GM19238 (cell line): Measurements from ENCODE around the gene SHISA5.

Source experiments
- DNase-seq: peaks from one replicate; pipeline ENCODE4 v3.0.0; 2011; ENCODE audit warnings: low spot score; ENCODE audit not compliant: insufficient read length

SHISA5 gene

DNA sequence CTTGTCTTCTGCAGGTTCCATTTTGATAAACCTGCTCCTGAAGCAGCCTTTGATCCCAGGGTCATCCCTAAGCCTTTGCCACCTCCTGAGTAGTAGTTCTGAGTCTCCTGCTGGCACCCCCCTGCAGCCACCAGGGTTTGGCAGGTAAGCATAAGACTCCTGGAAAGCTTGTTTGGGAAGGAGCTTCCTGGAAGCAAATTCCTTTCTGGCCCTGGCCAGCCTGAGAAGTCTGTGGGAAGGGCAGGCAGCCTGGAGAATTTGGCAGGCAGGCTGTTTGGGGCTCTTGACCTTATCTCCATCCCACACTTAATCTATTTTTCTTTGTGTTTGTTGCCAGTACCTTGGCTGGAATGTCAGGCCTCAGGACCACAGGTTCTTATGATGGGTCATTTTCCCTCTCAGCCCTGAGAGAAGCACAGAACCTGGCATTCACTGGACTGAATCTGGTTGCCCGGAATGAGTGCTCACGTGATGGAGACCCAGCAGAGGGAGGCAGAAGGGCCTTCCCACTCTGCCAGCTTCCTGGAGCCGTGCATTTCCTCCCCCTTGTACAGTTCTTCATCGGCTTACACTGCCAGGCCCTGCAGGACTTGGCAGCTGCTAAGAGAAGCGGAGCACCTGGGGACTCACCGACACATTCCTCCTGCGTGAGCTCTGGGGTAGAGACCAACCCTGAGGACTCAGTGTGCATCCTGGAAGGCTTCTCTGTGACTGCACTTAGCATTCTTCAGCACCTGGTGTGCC, 44.0 kb downstream of the SHISA5 start:
- DNase-seq, result no peak

DNA sequence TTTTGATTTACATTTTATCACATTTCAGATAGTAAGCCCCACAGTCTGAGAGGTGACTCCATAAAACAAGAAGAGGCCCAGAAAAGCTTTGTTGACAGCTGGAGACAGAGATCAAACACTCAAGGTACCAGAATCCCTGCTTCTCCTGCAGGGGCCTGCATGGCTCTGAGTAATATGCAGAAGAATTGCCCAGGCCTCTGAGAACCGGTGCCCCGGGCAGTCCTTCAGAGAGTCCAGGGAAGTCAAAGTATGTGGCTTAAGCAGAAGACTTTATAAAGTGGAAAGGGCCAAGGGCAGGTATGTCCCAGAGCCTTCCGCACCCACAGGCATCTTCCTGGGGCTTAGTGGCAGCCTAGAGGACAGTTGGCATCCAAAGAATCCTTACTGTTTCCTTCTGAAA, 44.6 kb downstream of the SHISA5 start:
- DNase-seq, result no peak

DNA sequence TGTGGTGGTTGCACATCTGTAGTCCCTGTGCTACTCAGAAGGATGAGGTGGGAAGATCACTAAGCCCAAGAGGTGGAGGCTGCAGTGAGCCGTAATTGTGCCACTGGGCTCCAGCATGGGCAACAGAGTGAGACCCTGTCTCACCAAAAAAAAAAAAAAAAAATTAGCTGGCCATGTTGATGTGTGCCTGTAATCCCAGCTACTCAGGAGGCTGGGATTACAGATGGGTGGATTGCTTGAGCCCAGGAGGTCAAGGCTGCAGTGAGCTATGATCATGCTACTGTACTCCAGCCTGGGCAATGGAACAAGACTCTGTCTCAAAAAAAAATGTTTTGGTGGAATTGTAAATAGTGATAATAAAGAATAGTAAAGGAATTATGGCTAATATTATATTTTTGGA, 47.5 kb downstream of the SHISA5 start:
- no peak for DNase-seq

DNA sequence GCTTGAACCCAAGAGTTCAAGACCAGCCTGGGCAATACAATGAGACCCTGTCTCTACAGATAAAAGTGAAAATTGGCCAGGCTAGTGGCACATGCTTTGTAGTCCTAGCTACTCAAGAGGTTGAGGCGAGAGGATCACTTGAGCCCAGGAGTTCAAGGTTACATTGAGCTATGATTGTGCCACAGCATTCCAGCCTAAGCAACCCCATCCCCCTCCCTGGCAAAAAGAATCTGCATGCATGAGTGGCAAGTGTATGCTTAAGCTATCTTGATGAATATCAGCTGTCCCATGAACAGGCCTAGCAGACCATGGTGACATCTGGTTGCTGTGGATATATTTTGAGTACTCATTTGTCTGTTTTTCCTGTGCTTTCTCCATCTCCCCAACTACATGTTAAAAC, 52.7 kb downstream of the SHISA5 start:
- no peak for DNase-seq

DNA sequence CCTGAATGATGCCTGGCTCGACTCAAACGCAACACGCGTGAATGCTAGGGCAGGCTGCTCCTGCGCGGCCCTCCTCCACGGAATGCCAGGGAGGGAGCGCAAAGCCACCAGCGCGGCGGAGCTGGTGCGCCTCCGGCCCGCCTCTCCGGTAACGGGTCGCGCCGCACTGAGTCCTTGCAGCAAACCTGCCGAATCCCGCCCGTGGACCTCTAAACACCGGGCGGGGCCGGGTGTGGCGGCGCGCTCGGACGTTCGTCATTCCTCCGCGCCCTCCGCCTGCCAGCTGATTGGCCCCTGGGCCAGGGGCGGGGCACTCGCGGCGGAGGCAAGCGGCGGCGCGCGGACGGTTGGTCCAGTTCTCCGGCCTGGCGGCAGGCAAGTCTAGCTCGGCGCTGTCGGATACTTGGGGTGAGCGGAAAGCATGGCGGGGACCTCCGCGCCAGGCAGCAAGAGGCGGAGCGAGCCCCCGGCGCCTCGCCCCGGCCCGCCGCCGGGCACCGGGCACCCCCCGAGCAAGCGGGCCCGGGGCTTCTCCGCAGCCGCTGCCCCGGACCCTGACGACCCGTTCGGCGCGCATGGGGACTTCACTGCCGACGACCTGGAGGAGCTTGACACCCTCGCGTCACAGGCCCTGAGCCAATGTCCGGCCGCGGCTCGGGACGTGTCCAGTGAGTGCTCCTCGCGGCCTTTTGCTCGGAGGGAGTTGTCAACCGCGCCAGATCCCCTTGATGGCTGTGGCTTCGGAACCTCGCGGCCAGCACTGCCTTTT, 57.4 kb downstream of the SHISA5 start, which contains the start of gene ATRIP:
Gene ATRIP (plus strand): TSS at position 313 of the 769 bp plus-strand sequence. CDS start 109 bp downstream, at position 422.
- peak; percentile 87 for DNase-seq

DNA sequence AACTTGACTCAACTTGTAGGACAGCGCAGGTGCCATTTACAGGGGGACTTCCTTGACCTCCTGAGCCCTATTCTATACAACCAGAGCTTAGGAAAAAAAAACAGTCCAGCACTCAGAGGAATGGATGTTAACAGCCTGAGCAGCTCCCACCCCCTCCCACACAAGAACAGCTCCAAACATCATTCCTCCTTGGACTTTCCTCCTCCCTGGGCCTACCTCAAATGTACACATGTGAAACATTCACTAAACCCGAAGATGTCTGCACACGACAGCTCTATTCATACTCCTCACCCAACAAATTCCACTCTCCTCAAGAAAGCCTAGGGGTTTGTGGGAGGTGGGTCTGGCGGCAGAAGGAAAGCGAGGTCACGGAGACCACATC, 57.9 kb downstream of the SHISA5 start:
- DNase-seq, result no peak

DNA sequence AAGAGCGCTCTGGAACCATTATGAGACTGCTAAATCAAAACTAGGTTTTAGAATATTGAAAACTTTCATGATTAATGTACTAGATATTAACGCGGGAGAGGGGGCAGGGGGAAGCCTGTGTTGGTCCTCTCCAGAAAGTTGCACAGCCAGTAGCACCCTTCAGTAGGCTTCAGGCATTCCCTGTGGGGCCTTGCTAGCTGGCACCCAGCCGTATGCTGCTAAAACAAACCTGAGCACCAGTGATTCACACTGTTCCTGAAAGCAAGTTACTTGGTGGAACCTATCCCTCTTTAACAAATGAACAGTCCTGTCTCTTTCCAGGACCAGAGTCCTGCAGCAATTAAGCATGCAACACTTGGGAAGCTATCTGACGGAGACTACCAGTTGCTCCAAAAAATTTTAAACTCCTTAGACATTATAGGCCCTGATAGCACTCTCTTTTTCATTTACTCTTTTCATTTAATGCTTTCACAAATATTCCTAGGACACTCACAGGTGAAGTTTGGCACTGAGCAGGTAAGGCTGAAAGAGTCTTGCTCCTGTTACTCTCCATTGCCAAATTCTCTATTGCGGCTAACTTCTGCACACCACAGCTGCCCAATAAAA, 58.6 kb downstream of the SHISA5 start:
- DNase-seq, result no peak

DNA sequence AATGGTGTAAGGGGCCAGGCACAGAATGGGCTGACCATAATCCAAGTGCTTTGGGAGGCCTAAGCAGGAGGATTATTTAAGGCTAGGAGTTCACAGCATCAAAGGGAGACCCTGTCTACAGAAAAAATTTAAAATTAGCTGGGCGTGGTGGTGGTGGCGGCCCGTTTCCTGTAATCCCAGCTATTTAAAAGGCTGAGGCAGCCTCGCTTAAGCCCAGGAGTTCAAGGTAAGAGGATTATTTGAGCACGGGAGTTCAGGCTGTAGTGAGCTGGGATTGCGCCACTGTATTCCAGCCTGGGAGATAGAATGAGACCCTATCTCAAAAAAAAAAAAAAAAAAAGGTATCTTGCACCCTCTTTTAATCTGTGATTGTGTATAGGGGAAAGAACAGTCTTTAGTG, 62.0 kb downstream of the SHISA5 start:
- DNase-seq, result no peak

DNA sequence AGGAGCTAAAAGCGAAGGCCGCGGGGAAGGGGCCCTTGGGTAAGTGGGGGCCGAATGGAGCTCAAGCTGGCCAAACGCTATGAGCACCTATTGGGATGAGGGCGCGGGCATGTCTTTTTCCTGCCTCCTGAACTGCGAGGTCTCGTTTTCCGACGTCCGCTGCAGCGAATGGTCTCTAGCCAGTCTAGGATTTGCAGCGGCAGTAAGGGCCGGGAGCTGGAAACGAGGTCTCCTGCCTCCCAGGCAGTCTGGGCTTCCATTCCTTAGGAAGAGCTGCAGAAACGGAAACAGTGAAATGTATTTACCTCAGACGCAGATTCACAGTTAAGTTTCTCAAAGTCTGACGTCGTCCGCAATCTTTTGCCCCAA, 63.4 kb downstream of the SHISA5 start:
- no peak for DNase-seq

DNA sequence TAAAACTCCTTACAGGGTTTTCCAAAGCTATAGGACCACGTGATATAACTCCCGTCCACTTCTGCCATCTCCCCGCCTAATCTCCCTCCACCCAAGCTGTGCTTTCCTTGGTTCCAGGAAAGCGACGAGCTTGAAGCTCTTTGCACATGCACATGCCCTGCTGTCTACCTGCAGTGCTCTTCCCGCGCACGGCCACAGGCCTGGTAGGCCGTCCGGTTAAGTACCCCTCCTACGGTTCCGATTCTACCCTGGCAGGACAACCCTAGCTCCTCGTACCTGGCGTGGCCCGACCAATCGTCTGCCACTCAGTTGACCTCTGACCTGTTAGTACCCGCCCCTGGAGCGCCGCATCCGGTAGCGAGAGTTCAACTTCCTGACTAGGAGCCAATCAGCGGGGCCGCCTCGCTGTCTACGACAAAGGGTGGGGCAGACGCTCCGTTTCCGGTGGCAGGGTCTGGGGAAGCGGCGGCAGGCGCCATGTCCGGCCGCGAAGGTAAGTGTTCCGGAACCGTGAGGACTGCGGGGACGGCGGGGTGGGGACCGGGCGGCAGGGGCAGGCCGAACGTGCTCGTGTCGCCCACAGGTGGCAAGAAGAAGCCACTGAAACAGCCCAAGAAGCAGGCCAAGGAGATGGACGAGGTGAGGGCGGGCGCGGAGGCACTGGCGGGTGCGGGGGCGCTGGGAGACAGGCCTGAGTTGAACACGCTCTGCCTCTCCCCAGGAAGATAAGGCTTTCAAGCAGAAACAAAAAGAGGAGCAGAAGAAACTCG, 64.0 kb downstream of the SHISA5 start, which contains the start of the genes CCDC51 and TMA7:
Gene CCDC51 (minus strand): TSS at position 300 of the 770 bp plus-strand sequence. CDS start 4,991 bp downstream, outside the sequence.
Gene TMA7 (plus strand): TSS at position 438 of the 770 bp plus-strand sequence. CDS start 40 bp downstream, at position 478.
- peak; percentile 98 for DNase-seq

DNA sequence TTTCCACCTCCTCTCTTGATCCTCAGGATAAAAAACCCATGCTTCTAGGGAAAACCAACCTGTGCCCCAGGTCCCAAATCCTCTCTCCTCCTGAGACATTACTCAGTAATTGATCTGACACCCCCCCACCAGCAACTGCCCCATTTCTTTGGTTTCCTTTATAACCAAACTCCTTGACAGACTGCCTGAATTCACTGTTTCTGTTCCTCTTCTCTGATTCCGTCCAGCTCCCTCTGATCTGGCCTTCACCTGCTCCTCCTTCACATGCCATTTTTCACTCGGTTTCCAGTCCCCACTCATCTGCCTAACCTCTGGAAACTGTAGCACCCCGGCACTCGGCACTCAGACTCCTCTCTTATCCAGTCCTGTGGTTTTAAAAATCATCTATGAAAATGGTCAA, 66.2 kb downstream of the SHISA5 start:
- DNase-seq, result no peak

DNA sequence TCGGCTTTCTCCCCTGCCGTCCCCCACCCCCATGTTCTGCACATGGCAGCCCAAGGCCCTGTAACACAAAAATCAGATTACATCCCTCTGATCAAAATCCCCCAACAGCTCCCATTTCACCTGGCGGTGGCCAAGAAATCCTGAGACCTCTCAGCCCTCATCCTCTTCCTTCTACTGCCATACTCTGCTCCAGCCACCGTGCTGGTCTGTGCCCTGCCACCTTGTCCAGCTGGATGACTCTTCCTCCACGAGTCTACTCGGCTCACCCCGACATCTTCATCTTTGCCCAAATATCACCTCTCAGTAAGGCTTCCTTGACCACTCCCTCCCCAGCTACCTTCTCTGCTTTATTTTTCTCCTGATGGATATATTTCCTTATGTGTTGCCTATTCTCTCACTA, 67.1 kb downstream of the SHISA5 start:
- no peak for DNase-seq

DNA sequence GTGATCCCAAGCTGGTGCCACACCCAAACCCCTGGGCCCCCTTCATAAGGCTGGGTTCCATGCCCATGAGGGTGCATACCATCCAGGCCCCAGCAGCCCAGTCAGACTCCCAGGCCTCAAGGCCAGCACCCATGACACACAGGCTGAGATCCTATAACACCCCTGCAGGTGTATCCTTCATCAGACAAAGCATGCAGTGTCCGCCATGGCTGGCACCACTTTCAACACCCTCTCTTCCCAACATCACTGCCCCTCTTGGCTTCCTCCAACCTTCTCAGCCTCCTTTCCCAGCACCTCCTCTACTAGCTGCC, 67.5 kb downstream of the SHISA5 start:
- no peak for DNase-seq

DNA sequence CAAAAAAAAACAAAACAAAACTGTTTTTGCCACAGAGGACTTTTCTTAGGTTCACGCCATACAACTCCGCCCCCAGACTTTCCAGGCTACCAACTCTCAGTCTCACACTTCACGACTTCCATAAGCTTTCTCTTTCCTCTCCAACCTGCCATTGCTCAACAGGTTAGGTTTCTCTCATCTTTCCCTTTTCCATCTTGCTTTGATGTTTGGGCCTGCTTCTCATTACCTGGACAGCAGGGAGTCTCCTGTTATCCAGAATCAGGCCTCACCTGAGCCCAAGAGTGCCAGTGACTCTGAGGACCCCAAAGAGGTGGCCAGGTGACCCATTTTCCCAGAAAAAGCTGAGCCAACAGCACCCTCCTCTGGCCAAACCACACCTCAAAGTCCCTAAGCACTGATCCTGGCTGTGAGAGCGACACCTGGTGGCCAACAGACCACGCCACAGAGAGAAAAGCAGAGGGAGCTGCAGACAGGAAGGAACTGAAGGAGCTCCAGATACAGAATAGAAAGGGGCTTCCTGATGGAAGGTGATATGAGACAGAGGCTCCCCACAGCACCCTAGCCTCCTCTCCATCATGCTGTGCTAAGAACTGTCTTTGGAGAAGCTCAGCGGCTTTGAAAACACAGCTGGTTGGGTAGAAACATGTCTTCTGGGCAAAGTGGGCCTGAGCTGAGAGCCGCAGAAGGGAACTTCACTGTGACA, 68.0 kb downstream of the SHISA5 start:
- DNase-seq, result peak; percentile 77

DNA sequence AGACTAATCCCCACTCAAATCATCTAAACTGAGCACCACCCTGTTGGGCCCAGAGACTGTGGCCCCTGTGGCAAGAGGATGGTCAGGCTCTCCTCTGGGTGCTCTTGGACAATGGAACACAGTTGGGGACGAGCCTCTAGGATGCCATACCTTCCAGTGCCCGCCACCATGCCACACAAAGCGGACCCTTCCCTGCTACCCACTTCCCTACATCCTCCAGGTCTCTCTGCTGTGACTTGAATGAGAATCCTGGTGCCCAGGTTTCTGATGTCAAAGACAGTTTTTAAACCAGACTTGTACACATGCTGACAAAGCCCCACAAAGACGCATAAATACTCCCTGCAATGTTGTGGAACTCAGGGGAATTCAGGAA, 68.8 kb downstream of the SHISA5 start:
- DNase-seq, result no peak

DNA sequence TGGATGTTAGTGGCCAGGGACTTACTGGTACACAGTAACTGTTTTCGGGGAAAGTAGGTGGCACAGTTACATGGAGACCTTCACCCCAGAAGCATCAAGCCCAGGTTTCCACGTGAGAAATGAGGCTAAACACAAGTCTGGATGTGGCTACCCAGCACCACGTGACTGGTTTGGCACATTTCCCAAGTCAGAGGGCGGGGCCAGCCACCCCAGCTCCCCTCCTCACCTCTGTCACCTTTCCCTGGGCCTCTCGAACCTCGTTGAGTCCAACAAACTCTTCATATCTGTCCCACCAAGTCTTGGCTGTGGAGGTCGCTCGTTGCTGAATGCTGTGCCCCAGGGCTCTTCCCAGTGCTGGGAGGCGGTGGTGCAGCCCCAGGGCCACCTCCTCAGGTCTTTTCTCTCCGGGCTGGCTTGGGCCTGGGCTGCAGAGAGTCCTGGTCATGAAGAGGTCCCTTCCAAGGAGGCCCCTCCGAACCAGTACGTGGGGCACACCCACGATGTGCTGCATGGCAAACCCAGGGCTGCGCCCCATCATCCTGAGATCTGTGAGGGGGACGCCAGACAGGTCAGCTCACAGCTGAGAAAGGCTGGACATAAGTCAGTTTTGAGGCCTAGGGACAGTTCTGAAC, 69.3 kb downstream of the SHISA5 start:
- no peak for DNase-seq

DNA sequence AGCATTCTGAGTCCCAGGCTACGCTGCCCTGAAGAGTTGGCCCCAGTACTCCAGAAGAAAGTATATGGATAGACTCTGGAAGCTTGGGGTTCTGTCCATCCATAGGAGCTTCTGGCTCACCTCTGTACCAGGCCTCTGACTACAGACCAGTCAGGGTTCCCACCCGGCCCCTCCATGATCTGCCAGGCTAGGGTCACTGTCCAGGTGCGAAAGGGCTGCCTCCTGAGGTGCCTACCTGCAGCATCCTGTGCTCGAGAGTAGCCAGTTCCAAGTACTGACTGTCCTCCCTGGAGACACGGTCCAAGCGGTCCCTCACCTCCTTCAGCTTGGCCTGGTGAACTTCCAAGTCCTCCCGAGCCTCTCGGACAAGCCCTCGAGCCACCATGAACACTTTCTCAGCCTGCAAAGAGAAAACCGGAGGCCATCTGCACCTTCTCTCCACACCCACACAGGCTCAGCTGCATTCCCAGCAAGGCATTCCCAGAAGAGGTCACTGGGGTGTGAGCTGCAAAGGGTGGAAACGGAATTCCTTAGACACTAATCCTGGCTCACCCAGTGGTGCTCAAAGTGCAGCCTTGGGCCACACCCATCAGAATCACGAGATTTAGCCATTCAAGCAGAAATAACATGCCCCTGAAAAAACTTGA, 70.4 kb downstream of the SHISA5 start:
- DNase-seq, result no peak

DNA sequence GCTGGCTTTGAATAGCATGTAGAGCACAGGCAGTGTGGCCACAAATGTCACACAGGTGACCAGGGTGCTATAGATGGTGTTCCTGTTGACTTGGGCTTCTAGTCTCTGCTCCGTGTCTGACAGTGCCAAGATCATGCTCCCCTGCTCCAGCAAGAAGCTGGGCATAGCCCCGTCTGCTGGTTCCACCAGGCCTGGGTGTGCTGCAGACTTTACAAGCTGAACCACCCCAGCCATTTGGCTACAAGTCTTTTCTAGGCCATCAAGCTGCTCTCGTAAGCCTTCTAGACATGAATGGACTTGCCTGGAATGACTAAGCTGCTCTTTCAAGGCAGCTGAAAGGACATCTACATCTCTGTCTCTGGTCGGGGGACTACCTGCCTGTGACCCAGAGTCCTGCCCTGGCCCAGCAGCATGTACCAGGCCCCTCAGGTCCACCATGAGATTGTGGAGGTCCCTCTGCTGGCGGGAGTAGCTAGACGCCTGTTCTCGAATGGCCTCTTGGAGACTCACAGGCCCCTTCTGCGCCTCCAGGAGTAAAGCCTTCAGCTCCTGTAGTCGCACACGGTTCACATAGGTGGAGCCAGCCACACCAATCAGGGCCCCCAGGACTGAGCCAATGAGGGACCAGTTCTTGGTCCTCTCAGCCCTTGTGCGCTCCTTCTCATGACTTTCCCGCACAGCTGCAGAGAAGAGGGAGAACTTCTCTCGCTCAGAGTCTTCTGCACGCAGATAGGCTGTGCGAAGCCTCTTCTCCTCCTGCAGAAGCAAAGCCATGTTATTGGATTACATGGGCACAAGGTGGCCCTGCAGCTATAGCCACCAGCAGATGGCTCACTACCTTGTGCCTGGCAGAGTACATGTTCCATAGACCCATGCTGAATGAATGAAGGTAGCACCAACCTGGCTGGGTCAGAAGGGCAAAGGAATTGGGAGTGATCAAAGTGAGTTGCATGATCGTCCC, 71.3 kb downstream of the SHISA5 start:
- DNase-seq, result no peak
